Mucosa of rectum (tissue), 2 donors: ENCODE results near the gene SRRT.

Experiments used
- H3K27ac ChIP-seq, 2 donors: one replicate each; pipeline ENCODE4 v1.7.0; 2013; ENCODE audit warnings: inconsistent platforms in 2 of 2, low read depth in 2 of 2, low read length in 2 of 2
- H3K27me3 ChIP-seq, 2 donors: one replicate each; pipeline ENCODE4 v1.7.0; 2013; ENCODE audit warnings: low read length in 2 of 2; ENCODE audit not compliant: control insufficient read depth in 2 of 2, insufficient read depth in 2 of 2
- H3K36me3 ChIP-seq, 2 donors: one replicate each; pipeline ENCODE4 v1.7.0; 2013; ENCODE audit warnings: low read length in 2 of 2; ENCODE audit not compliant: control insufficient read depth in 2 of 2, insufficient read depth in 2 of 2
- H3K4me1 ChIP-seq, 2 donors: one replicate each; pipeline ENCODE4 v1.7.0; 2013; ENCODE audit warnings: low read length in 2 of 2, mild to moderate bottlenecking in 1 of 2; ENCODE audit not compliant: control insufficient read depth in 2 of 2, insufficient read depth in 2 of 2
- H3K4me3 ChIP-seq, 2 donors: one replicate each; pipeline ENCODE4 v1.7.0; 2013; ENCODE audit warnings: low read length in 2 of 2
- H3K9ac ChIP-seq, 2 donors: one replicate each; pipeline ENCODE4 v1.7.0; 2013; ENCODE audit warnings: low read length in 2 of 2, low read depth in 1 of 2, mild to moderate bottlenecking in 1 of 2
- H3K9me3 ChIP-seq, 2 donors: one replicate each; pipeline ENCODE4 v1.7.0; 2013; ENCODE audit warnings: low read length in 2 of 2; ENCODE audit not compliant: control insufficient read depth in 2 of 2
- donor health status: healthy.
- donor health status: Normal muscosa, but diverticular disease.

The SRRT gene

DNA sequence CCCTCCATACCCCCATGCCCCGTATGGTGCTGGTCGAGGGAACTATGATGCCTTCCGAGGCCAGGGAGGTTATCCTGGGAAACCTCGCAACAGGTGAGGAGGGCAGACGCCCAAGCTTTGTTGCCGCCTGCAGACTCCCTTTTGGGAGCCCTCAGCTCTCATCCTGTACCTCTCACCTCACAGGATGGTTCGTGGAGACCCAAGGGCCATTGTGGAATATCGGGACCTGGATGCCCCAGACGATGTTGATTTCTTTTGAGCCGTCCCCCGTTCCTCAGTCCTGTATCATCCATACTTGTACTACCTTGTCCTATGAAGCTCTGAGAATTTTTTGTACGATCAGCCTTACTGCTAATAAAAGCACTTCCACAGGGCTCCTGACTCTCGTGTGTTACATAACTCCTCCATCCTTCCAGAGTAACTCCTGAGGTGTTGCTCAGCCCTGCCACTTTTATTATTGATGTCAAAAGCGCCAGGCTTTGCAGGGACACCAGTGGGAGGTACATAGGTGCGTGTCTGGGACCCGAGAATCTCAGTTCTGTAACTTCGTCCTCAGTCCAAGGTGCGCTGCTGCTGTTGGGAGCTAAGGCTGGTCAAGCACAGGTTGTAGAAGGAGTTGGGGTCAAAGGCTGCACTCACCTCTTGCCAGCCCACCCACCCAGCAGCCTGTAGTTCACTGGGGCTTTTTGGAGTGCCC lies 13.5 kb downstream of the SRRT start:
- Histone ChIP-seq H3K9ac (peak overlapping the region; percentile 85 to 86), H3K4me3 (peak overlapping the region; percentile 74 to 77), H3K27me3 (no peaks in the 10 kb centered on the region), H3K36me3 (peaks cover 40 to 49% of the 10 kb centered on the region in 2 donors), H3K4me1 (peaks cover 35 to 39% of the 10 kb centered on the region in 2 donors), H3K27ac (peak overlapping the region; percentile 74 to 85), H3K9me3 (no peaks in the 10 kb centered on the region)

DNA sequence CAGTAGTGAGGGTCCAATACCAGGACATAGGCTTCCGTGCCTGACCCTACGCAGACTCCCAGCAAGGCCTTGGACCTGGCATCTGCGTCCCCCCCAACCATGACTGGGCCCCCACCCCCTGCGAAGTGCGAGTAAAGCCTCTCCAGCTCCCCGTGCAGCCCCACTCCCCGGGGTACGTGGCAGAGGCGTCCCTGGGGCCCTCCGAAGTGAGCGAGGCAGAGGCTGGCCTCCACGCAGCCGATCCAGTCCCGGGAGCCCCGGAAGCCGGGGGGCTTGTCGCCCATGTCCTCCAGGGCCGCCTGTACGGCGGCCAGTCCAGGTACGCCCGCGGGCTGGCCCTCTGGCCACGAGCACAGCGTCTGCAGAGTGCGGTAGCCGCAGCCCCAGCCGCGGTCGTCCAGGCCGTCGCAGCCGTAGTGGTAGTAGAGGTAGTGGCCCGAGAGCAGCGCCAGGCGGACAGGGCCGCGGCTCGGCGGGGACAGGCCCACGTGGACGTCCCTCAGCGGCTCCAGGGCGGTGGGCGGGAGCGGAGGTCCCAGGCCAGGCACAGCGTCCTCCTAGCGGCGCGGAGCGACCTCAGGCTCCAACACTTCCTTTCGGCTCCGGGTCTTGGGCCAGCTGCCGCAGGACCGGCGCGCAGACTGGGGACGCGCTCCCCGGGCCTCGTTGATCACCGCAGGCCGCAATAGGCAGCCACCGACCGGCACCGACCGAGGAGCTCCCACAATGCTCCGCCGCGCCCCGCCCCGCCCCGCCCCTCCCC lies 14.3 kb downstream of the SRRT start, which contains the start of gene UFSP1:
UFSP1 (minus strand) TSS at position 728 of the 763 bp plus-strand sequence; CDS start at position 284, 444 bp downstream.
- peak within 1 kb of the TSS; percentile 93 to 95 for H3K27ac ChIP-seq
- H3K4me3 ChIP-seq: peak within 1 kb of the TSS; percentile 75 to 80
- peaks cover 35 to 39% of the 10 kb centered on the region in 2 donors for H3K4me1 ChIP-seq
- H3K36me3 ChIP-seq: peaks cover 33 to 43% of the 10 kb centered on the region in 2 donors
- H3K9me3 ChIP-seq: no peaks in the 10 kb centered on the region
- H3K27me3 ChIP-seq: peaks cover 0 to 2% of the 10 kb centered on the region in 2 donors
- H3K9ac ChIP-seq: peak within 1 kb of the TSS; percentile 85 to 86

DNA sequence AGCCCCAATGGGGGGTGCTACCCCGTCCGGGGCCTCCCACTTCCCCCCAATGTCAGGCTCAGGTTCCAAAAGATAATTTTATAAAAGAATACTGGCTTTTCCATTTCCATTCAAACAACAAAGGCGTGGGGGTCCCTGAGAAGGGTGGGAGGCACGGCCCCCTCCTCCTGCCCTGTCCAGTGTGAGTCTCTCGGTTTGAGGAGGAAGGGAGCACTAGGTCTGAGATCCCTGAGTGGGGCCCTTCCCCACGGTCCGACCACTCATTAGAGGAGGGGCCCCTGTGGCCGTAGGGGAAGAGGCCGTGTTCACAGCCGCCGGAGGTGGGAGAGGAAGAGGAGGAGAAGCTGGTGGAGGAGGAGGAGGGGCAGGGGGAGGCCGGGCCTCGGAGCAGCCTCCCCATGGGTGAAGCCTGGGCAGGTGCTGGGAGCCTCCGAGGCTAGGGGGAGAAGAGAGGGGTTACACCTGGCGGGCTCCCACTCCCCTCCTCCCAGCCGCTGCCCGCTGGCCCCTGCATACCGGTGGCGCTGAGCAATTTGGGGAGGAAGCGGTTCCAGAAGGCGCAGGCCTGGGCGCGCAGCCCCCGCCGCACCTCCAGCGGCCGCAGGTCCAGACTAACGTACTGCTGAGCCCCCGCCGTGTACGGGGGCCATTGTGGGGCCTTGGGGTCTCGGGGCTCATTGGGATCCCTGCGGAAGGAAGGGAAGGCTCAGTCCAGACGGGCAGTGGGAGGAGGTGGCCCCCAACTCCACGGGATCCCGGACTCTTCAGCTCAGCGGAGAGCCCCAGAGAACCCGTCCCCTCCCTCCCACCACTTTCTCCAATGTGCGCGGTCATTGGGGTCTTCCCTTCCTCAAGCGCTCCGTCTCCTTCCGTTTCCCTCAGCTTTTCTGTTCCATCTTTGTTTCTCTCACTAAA lies 16.0 kb downstream of the SRRT start:
- no peaks in the 10 kb centered on the region for H3K9me3 ChIP-seq
- H3K4me3 ChIP-seq: peak overlapping the region; percentile 75 to 80
- H3K27me3 ChIP-seq: peaks cover under 1 to 3% of the 10 kb centered on the region in 2 donors
- H3K4me1 ChIP-seq: peaks cover 40 to 42% of the 10 kb centered on the region in 2 donors
- peaks cover 15 to 29% of the 10 kb centered on the region in 2 donors for H3K36me3 ChIP-seq
- peak overlapping the region; percentile 52 to 74 for H3K9ac ChIP-seq
- peak overlapping the region; percentile 93 to 95 for H3K27ac ChIP-seq

DNA sequence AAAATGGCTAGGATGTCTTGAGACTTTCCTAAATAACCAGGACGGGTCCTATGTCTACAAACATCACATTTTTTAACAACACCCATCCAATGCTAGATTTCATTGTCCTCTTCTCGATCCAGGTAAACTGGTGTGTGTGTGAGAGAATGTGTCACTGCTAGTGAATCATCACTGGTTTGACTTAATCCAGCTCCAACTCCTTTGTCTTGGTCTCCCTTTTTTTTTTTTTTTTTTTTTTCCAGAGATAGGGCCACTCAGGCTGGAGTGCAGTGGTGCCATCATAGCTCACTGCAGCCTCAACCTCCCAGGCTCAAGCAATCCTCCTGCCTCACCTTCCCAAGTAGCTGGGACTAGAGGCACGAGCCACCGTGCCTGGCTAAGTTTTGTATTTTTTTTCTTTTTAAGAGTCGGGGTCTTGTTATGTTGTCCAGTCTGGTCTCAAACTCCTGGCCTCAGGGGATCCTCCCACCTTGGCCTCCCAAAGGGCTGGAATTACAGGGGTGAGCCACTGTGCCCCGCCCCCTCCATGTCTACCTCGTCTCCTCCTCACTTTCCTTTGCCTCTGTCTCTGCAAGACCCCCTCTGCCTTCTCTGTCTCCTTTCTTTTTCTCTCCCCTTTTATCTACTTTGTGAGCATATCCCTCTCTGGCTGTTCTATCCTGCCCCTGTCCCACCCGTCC lies 16.8 kb downstream of the SRRT start:
- Histone ChIP-seq H3K27me3 (peaks cover 7 to 10% of the 10 kb centered on the region in 2 donors), H3K9ac (no peak overlapping the region), H3K4me1 (peaks cover 46 to 50% of the 10 kb centered on the region in 2 donors), H3K36me3 (peaks cover 7 to 21% of the 10 kb centered on the region in 2 donors), H3K9me3 (no peaks in the 10 kb centered on the region), H3K4me3 (no peak overlapping the region), H3K27ac (no peak overlapping the region)

DNA sequence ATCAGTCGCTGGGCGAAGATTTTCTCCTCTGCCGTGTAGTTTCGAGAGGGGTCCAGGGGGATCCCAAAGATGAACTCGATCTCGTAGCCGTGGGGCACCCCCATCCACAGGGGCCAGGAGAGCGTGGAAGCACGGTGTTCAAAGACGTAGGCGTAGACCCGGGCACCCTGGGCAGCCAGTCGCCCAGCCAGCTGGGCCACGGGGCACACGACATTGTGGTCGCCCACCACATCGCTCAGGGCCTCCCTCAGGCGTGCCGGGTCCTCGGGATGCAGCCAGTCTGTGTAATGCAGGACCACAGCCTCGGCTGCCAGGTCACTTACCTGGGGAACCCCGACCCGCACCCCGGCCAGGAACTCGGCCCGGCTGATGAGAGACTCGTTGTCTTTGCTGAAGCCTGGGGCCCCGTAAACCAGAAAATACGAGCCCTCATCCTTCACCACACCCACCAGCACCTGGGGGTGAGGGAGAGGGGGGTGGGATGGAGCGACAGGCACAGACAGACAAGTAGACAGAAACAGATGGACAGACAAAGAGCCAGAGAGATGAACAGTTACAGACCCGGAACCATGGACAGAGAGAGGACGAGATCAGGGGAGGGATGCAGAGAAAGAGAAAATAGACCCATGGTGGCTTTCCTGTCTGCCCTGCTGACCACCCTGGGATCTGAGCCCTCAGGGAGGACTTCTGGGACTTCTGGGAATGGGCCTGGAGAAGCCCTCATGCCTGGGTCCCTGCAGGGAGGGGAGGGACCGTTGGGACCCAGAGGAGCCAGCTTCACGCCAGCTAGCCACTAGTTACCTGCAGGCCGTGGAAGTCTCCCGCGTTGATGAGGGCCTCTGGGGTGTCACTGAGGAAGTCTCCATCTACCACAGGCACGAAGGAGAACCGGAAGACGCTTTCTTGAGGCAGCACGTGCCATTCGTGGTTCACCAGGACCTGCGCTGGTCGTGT lies 17.7 kb downstream of the SRRT start:
- no peak overlapping the region for H3K27ac ChIP-seq
- H3K9ac ChIP-seq: no peak overlapping the region
- H3K27me3 ChIP-seq: peaks cover 7 to 10% of the 10 kb centered on the region in 2 donors
- peaks cover 44 to 49% of the 10 kb centered on the region in 2 donors for H3K4me1 ChIP-seq
- peaks cover 0 to 11% of the 10 kb centered on the region in 2 donors for H3K36me3 ChIP-seq
- no peak overlapping the region for H3K4me3 ChIP-seq
- no peaks in the 10 kb centered on the region for H3K9me3 ChIP-seq

DNA sequence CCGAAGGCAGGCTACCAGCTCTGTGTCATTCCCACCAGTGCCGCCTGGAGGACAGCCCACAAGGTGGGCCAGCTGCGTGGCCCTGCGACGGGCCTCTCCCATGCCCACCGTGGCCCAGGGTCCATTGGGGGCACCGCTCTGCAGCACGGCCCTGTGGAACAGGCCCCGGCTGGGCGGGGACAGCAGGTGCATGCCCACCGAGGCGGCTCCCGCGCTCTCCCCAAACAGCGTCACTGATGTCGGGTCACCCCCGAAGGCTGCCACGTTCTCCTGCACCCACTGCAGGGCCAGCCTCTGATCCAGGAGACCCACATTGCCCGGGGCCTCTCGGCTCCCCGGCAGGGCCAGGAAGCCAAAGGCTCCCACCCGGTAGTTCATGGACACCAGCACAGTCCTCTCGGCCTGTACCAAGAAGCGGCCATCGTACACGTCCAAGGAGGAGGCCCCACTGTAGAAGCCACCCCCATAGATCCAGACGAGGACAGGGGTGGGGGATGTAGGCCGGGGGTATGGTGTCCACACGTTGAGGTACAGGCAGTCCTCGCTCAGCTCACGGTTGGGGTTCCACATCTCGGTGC lies 18.5 kb downstream of the SRRT start:
- Histone ChIP-seq H3K27ac (no peak overlapping the region), H3K4me1 (peaks cover 38 to 46% of the 10 kb centered on the region in 2 donors), H3K9me3 (no peaks in the 10 kb centered on the region), H3K36me3 (peaks cover 0 to 4% of the 10 kb centered on the region in 2 donors), H3K4me3 (no peak overlapping the region), H3K27me3 (peaks cover 7 to 10% of the 10 kb centered on the region in 2 donors), H3K9ac (no peak overlapping the region)

DNA sequence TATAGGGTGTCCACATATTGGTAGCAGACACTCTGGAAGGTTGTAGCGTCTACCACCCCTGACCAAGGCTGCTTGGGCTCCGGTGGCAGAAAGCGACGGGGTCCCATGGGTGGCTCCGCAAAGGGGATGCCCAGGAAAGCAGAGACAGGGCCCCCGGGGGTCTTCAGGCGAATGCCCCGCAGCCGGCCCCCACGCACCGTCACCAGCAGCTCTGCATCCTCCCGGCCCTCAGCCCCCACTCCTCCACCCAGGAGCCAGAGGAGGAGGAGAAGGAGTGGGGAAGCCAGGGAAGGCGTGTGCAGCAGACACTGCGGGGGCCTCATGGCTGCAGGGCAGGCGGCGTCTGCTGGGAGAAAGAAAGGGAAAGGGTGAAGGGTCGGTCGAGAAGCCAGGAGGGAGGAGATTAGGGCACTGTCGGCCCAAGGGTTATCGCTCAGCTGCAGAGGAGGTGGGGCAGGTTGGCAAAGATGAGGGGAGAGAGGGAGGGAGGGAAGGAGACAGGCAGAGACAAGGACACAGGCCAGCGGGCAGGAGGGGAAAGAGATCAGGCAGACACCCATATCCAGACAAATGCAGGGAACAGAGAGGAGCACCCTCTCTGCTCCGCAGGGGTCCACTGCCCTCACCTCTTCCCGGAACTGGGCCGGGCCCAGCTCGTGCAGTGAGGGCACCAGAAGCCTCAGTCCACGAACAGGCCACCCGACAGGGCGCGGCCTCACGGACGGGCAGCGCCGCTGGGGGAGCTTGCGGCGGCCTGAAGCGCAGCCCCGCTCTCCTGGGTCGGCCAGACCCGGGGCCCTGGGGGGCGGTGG lies 19.2 kb downstream of the SRRT start:
- no peaks in the 10 kb centered on the region for H3K36me3 ChIP-seq
- H3K4me1 ChIP-seq: peaks cover 31 to 39% of the 10 kb centered on the region in 2 donors
- no peaks in the 10 kb centered on the region for H3K9me3 ChIP-seq
- peak overlapping the region in 1 of 2 donors; percentile 60 for H3K4me3 ChIP-seq
- H3K27ac ChIP-seq: no peak overlapping the region
- peaks cover 7 to 10% of the 10 kb centered on the region in 2 donors for H3K27me3 ChIP-seq
- H3K9ac ChIP-seq: peak overlapping the region in 1 of 2 donors; percentile 65
